ENCODE measurements around the gene TBL1Y.

DNA sequence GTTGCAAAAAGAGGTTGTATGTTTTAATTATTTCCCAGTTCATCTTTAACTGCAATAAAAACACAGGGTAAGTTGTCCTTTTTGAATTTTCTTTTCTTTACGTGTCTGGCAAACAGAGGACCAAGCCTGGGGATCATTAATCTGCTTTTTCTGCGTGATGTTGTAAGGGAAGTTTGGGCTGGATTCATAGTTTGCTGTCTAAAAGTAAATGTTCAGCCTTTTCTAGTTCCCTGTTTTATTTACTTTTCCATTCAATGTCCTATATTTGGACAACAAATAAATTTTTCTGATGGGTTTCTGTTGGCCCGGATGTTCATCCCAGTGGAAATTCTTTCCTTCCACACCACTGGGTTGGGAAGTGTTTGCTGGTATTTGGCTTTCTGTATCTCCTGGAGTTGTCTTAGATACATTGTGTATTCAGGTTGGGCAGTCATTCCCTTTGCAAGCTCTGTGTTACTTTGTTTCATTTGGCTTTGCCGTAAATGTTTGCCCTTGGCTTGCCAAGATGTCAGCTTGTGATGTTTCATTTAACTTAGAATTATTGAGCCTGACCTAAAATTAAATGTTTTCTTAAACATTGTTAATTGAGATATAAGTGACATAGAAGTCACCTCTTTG lies 21.4 kb downstream of the TBL1Y start:
- TF ChIP-seq, protein P1, sequence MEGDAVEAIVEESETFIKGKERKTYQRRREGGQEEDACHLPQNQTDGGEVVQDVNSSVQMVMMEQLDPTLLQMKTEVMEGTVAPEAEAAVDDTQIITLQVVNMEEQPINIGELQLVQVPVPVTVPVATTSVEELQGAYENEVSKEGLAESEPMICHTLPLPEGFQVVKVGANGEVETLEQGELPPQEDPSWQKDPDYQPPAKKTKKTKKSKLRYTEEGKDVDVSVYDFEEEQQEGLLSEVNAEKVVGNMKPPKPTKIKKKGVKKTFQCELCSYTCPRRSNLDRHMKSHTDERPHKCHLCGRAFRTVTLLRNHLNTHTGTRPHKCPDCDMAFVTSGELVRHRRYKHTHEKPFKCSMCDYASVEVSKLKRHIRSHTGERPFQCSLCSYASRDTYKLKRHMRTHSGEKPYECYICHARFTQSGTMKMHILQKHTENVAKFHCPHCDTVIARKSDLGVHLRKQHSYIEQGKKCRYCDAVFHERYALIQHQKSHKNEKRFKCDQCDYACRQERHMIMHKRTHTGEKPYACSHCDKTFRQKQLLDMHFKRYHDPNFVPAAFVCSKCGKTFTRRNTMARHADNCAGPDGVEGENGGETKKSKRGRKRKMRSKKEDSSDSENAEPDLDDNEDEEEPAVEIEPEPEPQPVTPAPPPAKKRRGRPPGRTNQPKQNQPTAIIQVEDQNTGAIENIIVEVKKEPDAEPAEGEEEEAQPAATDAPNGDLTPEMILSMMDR (IDR thresholded peaks at IDR 0.05 in 8 of 11, conservative IDR thresholded peaks at IDR 0.05 in 3 of 11): no peak
- TF ChIP-seq POLR2AphosphoS5 (IDR thresholded peaks at IDR 0.05): no peak
